ENCODE measurements around the gene ARV1. TPM values are rescaled to one million over a fixed set of nuclear protein-coding genes. Genes with fewer than 3 reads are reported as not detected.
"Not testable (repeated sequence)": the region's sequence is repeated elsewhere in the genome, so short reads cannot be mapped to it uniquely, and the experiment has no call there.

The ARV1 gene
- total RNA-seq, 1 donor = 19.0 TPM

DNA sequence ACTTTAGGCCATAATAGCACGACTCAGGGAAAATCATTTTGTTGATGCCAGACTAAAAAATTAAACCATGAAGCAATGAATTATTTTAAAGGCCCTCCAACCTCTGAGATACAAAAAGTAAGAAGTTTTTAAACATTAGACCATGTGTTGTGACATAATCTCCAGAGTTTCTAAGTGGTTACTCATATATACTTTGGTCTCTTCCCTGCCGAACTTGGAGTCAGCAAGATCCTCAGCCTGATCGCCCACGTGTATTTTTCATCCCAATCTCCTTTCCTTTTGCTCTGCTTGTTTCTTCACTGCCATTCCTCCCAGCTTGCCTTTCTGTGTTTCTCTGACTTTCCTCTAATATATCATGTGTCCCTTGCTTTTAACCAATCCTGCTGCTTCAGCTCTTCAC is 3.8 kb downstream of the ARV1 start:
- TF ChIP-seq, protein P1, sequence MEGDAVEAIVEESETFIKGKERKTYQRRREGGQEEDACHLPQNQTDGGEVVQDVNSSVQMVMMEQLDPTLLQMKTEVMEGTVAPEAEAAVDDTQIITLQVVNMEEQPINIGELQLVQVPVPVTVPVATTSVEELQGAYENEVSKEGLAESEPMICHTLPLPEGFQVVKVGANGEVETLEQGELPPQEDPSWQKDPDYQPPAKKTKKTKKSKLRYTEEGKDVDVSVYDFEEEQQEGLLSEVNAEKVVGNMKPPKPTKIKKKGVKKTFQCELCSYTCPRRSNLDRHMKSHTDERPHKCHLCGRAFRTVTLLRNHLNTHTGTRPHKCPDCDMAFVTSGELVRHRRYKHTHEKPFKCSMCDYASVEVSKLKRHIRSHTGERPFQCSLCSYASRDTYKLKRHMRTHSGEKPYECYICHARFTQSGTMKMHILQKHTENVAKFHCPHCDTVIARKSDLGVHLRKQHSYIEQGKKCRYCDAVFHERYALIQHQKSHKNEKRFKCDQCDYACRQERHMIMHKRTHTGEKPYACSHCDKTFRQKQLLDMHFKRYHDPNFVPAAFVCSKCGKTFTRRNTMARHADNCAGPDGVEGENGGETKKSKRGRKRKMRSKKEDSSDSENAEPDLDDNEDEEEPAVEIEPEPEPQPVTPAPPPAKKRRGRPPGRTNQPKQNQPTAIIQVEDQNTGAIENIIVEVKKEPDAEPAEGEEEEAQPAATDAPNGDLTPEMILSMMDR (IDR thresholded peaks at IDR 0.05; ENCODE audit: insufficient read depth, low read depth, low read length) = no peak
- DNase-seq (ENCODE audit: low read depth) = peak; percentile 48
- no peak overlapping the region for H3K4me3 ChIP-seq (ENCODE audit: low read depth, low read length)

DNA sequence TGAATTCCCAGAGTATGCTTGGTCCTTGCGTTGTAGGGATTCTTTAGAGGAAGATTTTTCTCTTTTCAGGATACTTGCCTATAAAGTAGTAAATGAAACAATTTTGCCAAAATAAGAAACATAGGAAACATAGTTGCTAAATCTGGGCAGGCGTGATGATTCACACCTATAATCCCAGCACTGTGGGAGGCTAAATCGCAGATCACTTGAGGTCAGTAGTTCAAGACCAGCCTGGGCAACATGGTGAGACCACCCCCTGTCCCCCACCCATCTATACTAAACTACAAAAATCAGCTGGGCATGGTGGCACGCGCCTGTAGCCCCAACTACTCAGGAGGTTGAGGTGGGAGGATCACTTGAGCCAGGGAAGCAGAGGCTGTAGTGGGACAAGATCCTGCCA is 4.9 kb downstream of the ARV1 start:
- TF ChIP-seq, protein P1 (IDR thresholded peaks at IDR 0.05; ENCODE audit: insufficient read depth, low read depth, low read length) = no peak
- no peak overlapping the region for H3K4me3 ChIP-seq (ENCODE audit: low read depth, low read length)
- no peak for DNase-seq (ENCODE audit: low read depth)

GRCh38 chr1:230984622-230985515 is 6.0 kb downstream of the ARV1 start:
- not testable (repeated sequence) for DNase-seq (ENCODE audit: low read depth); H3K4me3 ChIP-seq (ENCODE audit: low read depth, low read length)

- TF ChIP-seq, protein P1 (IDR thresholded peaks at IDR 0.05; ENCODE audit: insufficient read depth, low read depth, low read length) = no peak
- H3K4me3 ChIP-seq (ENCODE audit: low read depth, low read length) = no peak overlapping the region
- DNase-seq (ENCODE audit: low read depth) = no peak
Measured at GRCh38 chr1:230985711-230986110, 6.8 kb downstream of the ARV1 start.

GRCh38 chr1:230986976-230987375 is 8.1 kb downstream of the ARV1 start:
- H3K4me3 ChIP-seq (ENCODE audit: low read depth, low read length) = no peak overlapping the region
- peak; percentile 47 for DNase-seq (ENCODE audit: low read depth)
- TF ChIP-seq, protein P1 (IDR thresholded peaks at IDR 0.05; ENCODE audit: insufficient read depth, low read depth, low read length) = no peak

DNA sequence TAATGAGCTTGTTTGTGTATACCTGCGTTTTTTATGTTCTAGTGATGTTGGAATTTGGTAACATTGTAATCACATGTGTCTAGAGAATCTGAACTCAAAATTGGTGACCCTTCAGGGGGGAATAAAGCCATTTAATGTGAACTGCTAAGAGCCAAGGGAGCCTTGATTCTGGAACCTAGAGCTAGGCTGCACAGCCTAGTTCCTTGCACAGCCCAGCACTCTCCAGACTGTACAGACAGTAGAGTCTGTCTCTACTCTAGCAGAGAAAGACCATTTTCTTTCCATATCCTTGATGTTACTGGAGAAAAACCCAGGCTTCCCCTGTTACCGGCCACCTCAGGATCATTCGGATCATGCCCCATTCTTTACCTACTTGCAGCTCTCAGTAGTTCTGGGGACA is 8.6 kb downstream of the ARV1 start:
- TF ChIP-seq, protein P1 (IDR thresholded peaks at IDR 0.05; ENCODE audit: insufficient read depth, low read depth, low read length) = no peak
- no peak for DNase-seq (ENCODE audit: low read depth)
- H3K4me3 ChIP-seq (ENCODE audit: low read depth, low read length) = no peak overlapping the region

DNA sequence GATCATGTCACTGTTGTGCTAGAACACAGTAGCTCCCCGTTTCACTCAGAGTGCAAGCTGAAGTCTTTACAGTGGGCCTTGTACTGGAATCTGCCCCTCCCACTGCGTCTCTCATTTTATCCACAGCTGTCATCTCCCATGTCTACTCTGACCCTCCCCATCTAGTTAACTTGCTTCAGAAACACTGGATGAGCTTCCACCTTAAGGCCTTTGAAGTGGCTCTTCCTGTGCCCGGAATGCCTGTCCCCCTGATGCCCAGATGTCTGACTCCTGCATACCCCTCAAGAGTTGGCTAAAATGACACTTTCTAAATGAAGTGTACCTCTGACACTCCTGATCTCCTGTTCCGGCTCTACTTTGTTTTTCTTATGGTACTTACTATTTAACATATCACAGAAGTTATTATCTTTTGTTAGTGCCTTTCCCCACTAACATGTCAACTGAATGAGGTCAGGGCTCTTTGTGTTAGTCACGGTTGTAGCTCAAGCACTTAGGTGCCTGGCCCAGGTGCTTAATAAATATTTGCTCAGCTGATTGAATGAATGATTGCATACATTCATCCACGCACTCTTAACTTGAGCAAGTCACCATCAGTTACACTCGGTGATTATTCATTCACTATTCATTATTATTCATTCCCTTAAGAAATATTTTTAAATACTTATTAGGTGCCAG is 13.3 kb downstream of the ARV1 start:
- DNase-seq (ENCODE audit: low read depth) = no peak
- H3K4me3 ChIP-seq (ENCODE audit: low read depth, low read length) = no peak overlapping the region
- TF ChIP-seq, protein P1 (IDR thresholded peaks at IDR 0.05; ENCODE audit: insufficient read depth, low read depth, low read length) = no peak

All from fibroblast of villous mesenchyme (primary cell).